Ecto neural progenitor cell (in vitro differentiated cells): ENCODE data around the gene MBP.
A peak's percentile ranks its signal among the peaks of the same experiment; 100 is the strongest.

Experiments used
- DNase-seq: peaks from one replicate; pipeline ENCODE4 v3.0.0-alpha.2; 2018; ENCODE audit warnings: low spot score

The MBP gene

GRCh38 chr18:77132369-77133050 is at the start of gene MBP:
Gene MBP, minus strand, starts transcription at chr18:77132783. Its CDS starts 27,522 bp downstream, at chr18:77105261.
- peak; percentile 74 for DNase-seq

- DNase-seq, result no peak
These were observed 49.5 kb upstream of the MBP start for GRCh38 chr18:77181950-77182707.

- DNase-seq, result no peak
These were observed 46.0 kb upstream of the MBP start for GRCh38 chr18:77178559-77178958.

- no peak for DNase-seq
These were observed 44.4 kb upstream of the MBP start for GRCh38 chr18:77177009-77177408.

GRCh38 chr18:77173275-77174030 is 40.9 kb upstream of the MBP start:
- no peak for DNase-seq

GRCh38 chr18:77170890-77171410 is 38.4 kb upstream of the MBP start:
- DNase-seq, result no peak

GRCh38 chr18:77168811-77169311 is 36.3 kb upstream of the MBP start:
- DNase-seq, result no peak

GRCh38 chr18:77167251-77167650 is 34.7 kb upstream of the MBP start:
- no peak for DNase-seq

- DNase-seq, result no peak
These were observed 33.9 kb upstream of the MBP start for GRCh38 chr18:77166523-77166922.

GRCh38 chr18:77165503-77166188 is 33.1 kb upstream of the MBP start:
- DNase-seq, result no peak

- no peak for DNase-seq
These were observed 32.3 kb upstream of the MBP start for GRCh38 chr18:77164763-77165485.

GRCh38 chr18:77164026-77164425 is 31.4 kb upstream of the MBP start:
- DNase-seq, result no peak

- DNase-seq, result no peak
These were observed 30.0 kb upstream of the MBP start for GRCh38 chr18:77162580-77162979.

GRCh38 chr18:77161961-77162360 is 29.4 kb upstream of the MBP start:
- DNase-seq, result no peak

- no peak for DNase-seq
These were observed 28.8 kb upstream of the MBP start for GRCh38 chr18:77161383-77161782.

- DNase-seq, result no peak
These were observed 27.9 kb upstream of the MBP start for GRCh38 chr18:77160515-77160914.

- no peak for DNase-seq
These were observed 24.7 kb upstream of the MBP start for GRCh38 chr18:77157312-77157711.

- DNase-seq, result no peak
These were observed 22.4 kb upstream of the MBP start for GRCh38 chr18:77155031-77155430.

GRCh38 chr18:77153404-77153803 is 20.8 kb upstream of the MBP start:
- DNase-seq, result no peak

GRCh38 chr18:77151772-77152520 is 19.4 kb upstream of the MBP start:
- no peak for DNase-seq
